AG09309 (cell line): ENCODE results near the gene NDST3.

Source experiments
- DNase-seq: peaks from one replicate; pipeline ENCODE4 v3.0.0-alpha.2; 2010; ENCODE audit warnings: low read depth
- H3K4me3 ChIP-seq: 2 replicates; pipeline ENCODE4 v1.5.1; 2011; ENCODE audit warnings: mild to moderate bottlenecking, low read depth, low read length, moderate library complexity; ENCODE audit not compliant: control insufficient read depth
- CTCF ChIP-seq: IDR thresholded peaks from 2 replicates; pipeline ENCODE4 v1.5.1; 2011; ENCODE audit warnings: mild to moderate bottlenecking, low read depth, low read length, inconsistent platforms; ENCODE audit not compliant: insufficient read depth, control insufficient read depth; ENCODE audit errors: missing control alignments

The NDST3 gene

GRCh38 chr4:118175506-118175905 is 141.2 kb downstream of the NDST3 start:
- DNase-seq = no peak
- no peak for TF ChIP-seq CTCF

GRCh38 chr4:118177126-118177525 is 142.8 kb downstream of the NDST3 start:
- TF ChIP-seq CTCF = no peak
- DNase-seq = no peak
- H3K4me3 ChIP-seq = no peak overlapping the region

More at GRCh38 chr4:118175506-118175905, 141.2 kb downstream of the NDST3 start:
- H3K4me3 ChIP-seq = no peak overlapping the region

DNA sequence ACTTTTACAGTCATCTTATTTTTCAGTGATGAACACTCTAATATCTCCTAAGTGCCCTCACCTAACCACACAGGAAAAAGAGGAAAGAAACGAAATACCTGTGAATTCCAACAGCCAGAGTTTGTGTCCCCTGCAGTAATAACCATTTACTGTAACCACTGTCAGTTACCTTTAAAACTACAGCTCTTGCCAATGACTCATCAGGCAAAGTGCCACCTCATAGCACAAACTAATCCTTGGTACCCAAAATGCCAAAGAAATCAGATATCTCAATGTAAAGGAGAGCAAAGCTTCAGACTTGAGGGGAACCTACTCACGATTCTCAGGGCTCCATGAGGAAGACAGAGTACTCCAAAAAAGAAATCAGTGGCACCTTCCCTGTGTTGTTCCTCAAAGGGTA is 146.5 kb downstream of the NDST3 start:
- no peak for TF ChIP-seq CTCF
- H3K4me3 ChIP-seq = no peak overlapping the region
- DNase-seq = no peak

DNA sequence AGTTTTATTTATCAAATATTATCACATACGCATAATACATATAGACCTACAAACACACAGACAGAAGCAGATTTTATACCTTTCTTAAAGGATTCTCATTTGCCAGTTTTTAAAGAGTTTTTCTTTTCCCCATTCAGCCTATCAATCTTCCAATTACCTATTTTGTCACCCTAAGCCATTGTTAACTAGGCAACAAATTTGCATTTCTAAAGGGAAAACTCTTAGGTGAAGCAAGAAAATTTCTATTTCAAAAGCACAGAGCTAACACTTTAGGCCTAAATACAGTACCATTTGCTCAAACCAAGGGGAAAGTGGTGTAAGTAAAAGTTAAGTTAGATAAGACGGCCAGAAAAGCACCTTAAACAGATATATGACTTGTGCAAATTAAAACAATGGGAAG is 156.6 kb downstream of the NDST3 start:
- H3K4me3 ChIP-seq = no peak overlapping the region
- TF ChIP-seq CTCF = no peak
- DNase-seq = no peak

DNA sequence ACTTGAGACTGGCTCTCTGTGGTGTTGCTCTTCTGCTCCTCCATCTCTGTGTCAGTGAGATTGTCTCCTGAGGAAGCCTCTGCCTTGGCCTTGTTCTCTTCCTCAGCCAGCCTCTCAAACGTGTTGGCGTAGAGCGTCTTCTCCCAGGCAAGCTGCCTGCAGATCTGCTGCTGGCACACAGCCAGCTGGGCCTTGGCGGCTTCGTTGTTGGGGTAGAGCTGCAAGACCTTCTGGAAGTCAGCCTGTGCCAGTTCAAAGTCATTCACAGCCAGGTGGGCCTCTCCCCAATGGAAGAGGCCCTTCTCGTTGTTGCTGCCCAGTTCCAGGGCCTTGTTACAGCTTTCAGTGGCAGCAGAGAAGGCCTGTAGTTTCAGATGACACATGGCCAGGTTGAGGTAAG is 159.1 kb downstream of the NDST3 start:
- no peak for TF ChIP-seq CTCF
- no peak for DNase-seq
- H3K4me3 ChIP-seq = no peak overlapping the region

GRCh38 chr4:118206627-118207026 is 172.3 kb downstream of the NDST3 start:
- DNase-seq = peak; percentile 1
- H3K4me3 ChIP-seq = no peak overlapping the region
- no peak for TF ChIP-seq CTCF

- no peak for TF ChIP-seq CTCF
- no peak for DNase-seq
- no peak overlapping the region for H3K4me3 ChIP-seq
Measured at GRCh38 chr4:118213101-118213500, 178.8 kb downstream of the NDST3 start.
